Measurements from ENCODE around the gene SCD.
"Not testable (repeated sequence)": the region's sequence is repeated elsewhere in the genome, so short reads cannot be mapped to it uniquely, and the experiment has no call there.

GRCh38 chr10:100301123-100301522 is 45.9 kb upstream of the SCD start:
- not testable (repeated sequence) for TF ChIP-seq EZH2 (IDR thresholded peaks at IDR 0.05; ENCODE audit: insufficient read depth, poor library complexity, severe bottlenecking); EZH2phosphoT487 (IDR thresholded peaks at IDR 0.05; ENCODE audit: insufficient read depth, low read depth)
